ENCODE measurements around the gene MRAS. TPM values are rescaled to one million over a fixed set of nuclear protein-coding genes. Genes with fewer than 3 reads are reported as not detected.

Gene MRAS
- total RNA-seq, 4 donors from 2014 or later: 13.8 to 83.0 (median 46.8) TPM

GRCh38 chr3:138331143-138331894 is 17.1 kb upstream of the MRAS start:
- intact Hi-C loops (cut with DNase I; ENCODE audit: low total_unique reads): loop anchor here (10.0 kb wide), 1 partner anchor 73 kb away; no protein-coding TSS in a partner anchor
- no peak overlapping the region for H3K27ac ChIP-seq
- no peaks in the 10 kb centered on the region for H3K9me3 ChIP-seq
- no peaks in the 10 kb centered on the region for H3K27me3 ChIP-seq
- no peak for DNase-seq
- H3K36me3 ChIP-seq: no peaks in the 10 kb centered on the region
- TF ChIP-seq CTCF (IDR thresholded peaks at IDR 0.05): no peak
- no peak for TF ChIP-seq POLR2A (IDR thresholded peaks at IDR 0.05)
- H3K4me1 ChIP-seq: peaks cover 3 to 10% of the 10 kb centered on the region in 2 donors
- H3K4me3 ChIP-seq: no peak overlapping the region

GRCh38 chr3:138332472-138333073 is 15.8 kb upstream of the MRAS start:
- intact Hi-C loops (cut with DNase I; ENCODE audit: low total_unique reads): loop anchor here (10.0 kb wide), 1 partner anchor 72 kb away; no protein-coding TSS in a partner anchor

DNA sequence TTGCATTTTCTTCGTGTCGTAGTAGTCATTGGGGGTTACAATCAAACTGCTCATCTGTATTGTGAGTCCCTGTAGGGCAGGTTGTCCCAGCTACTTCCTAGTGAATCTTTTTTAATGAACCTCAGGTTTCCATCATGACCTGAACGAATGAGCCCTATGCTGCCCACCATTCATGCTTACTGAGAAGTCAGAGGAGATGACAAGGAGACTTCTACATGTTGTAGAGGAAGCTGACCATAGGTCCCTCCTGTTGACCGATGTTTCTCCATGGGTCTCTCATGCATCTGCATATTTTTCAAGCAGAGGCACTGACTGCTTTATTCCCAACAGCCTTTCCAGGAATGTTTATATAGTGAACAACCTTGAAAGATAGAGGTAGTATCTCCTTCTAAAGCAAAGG is 13.8 kb upstream of the MRAS start:
- Histone ChIP-seq H3K4me3 (no peak overlapping the region), H3K27ac (no peak overlapping the region), H3K27me3 (no peaks in the 10 kb centered on the region), H3K9me3 (no peaks in the 10 kb centered on the region), H3K36me3 (no peaks in the 10 kb centered on the region), H3K4me1 (peaks cover 0 to 8% of the 10 kb centered on the region in 2 donors)
- TF ChIP-seq CTCF (IDR thresholded peaks at IDR 0.05) (no peak), POLR2A (IDR thresholded peaks at IDR 0.05) (no peak)
- intact Hi-C loops (cut with DNase I; ENCODE audit: low total_unique reads): loop anchor here (10.0 kb wide), 1 partner anchor 70 kb away; no protein-coding TSS in a partner anchor
- DNase-seq: no peak

More at GRCh38 chr3:138332472-138333073, 15.8 kb upstream of the MRAS start:
- Histone ChIP-seq H3K4me3 (no peak overlapping the region), H3K27me3 (no peaks in the 10 kb centered on the region), H3K36me3 (no peaks in the 10 kb centered on the region), H3K9me3 (no peaks in the 10 kb centered on the region), H3K27ac (no peak overlapping the region), H3K4me1 (peaks cover 3 to 10% of the 10 kb centered on the region in 2 donors)
- DNase-seq: no peak
- TF ChIP-seq POLR2A (IDR thresholded peaks at IDR 0.05): no peak
- peak; percentile 63 to 81 (median 66) for TF ChIP-seq CTCF (IDR thresholded peaks at IDR 0.05)

DNA sequence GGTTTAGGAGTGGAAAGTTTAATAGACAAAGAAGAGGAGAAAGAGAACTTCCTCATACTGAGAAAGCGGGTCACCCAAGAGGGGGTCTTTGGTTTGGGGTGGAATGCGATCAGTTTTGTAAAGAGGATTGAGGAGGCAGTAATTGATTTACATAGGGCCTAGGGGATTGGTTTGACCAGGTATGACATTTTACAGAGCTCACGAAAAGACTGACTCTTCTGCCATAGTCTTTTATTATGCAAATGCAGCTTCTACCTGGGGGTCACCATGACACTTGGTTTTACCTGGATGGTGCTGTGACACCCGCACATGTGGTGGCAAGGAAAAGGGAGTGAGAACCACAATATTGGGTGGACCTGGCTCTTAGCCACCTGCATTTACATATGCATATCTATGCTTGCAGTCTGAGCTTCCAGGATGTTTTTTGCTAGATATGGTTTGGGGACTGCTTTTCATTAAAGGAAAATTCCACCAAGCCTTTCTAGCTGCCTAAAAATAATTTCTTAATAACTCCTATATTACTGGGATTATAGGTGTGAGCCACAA is 11.9 kb upstream of the MRAS start:
- no peak for TF ChIP-seq POLR2A (IDR thresholded peaks at IDR 0.05)
- Histone ChIP-seq H3K27ac (no peak overlapping the region), H3K9me3 (no peaks in the 10 kb centered on the region), H3K4me1 (no peaks in the 10 kb centered on the region), H3K4me3 (no peak overlapping the region), H3K27me3 (no peaks in the 10 kb centered on the region), H3K36me3 (no peaks in the 10 kb centered on the region)
- no peak for DNase-seq
- intact Hi-C loops (cut with DNase I; ENCODE audit: low total_unique reads): loop anchor here (10.0 kb wide), 1 partner anchor 68 kb away; no protein-coding TSS in a partner anchor

- H3K4me1 ChIP-seq: no peaks in the 10 kb centered on the region
- no peaks in the 10 kb centered on the region for H3K9me3 ChIP-seq
- intact Hi-C loops (cut with DNase I; ENCODE audit: low total_unique reads): loop anchor here (10.0 kb wide), 1 partner anchor 67 kb away; no protein-coding TSS in a partner anchor
- no peaks in the 10 kb centered on the region for H3K36me3 ChIP-seq
- no peak overlapping the region for H3K4me3 ChIP-seq
- TF ChIP-seq POLR2A (IDR thresholded peaks at IDR 0.05) (no peak), CTCF (IDR thresholded peaks at IDR 0.05) (no peak)
- no peak overlapping the region for H3K27ac ChIP-seq
- H3K27me3 ChIP-seq: no peaks in the 10 kb centered on the region
- no peak for DNase-seq
These were observed 10.1 kb upstream of the MRAS start for GRCh38 chr3:138338244-138338643.
